H1 (cell line): ENCODE data around the gene CDH2. TPM values are rescaled to one million over a fixed set of nuclear protein-coding genes. Genes with fewer than 3 reads are reported as not detected.
A peak's percentile ranks its signal among the peaks of the same experiment; 100 is the strongest.

Experiments
- CTCF ChIA-PET: fragments of 300-600 bp; sonication (Branson Sonifier 250); formaldehyde crosslinking; loops from one replicate; lab custom pipeline; 2021; ENCODE audit not compliant: partially characterized antibody; lab: Charles Lee
- POLR2A ChIA-PET: fragments of 300-600 bp; sonication (Branson Sonifier 250); formaldehyde crosslinking; loops from one replicate; lab custom pipeline; 2021; ENCODE audit warnings: inconsistent platforms; ENCODE audit not compliant: partially characterized antibody; lab: Charles Lee
- DNase-seq, 2 experiments: peaks; one replicate each; pipeline versions ENCODE4 v3.0.0 to v3.0.0-alpha.2; 2010 to 2022; ENCODE audit warnings: low spot score in 2 of 2, low read depth in 1 of 2, mixed read lengths in 1 of 2
- FAIRE-seq: peaks from 2 replicates; lab custom pipeline; 2011; peaks lifted over from hg19 to GRCh38; lab: Jason Lieb, UNC
- H2AFZ ChIP-seq: 2 replicates; pipeline ENCODE4 v1.8.1; 2012; ENCODE audit warnings: low read length, inconsistent platforms
- H2AK5ac ChIP-seq: 2 replicates; pipeline ENCODE4 v1.6.1; 2013; ENCODE audit warnings: low read depth, low read length
- H2BK120ac ChIP-seq: replicated peaks from 2 replicates; pipeline ENCODE3; 2013; ENCODE audit warnings: low read depth, low read length, inconsistent platforms
- H2BK12ac ChIP-seq: 2 replicates; pipeline ENCODE4 v1.6.1; 2013; ENCODE audit warnings: low read depth, low read length
- H2BK15ac ChIP-seq: 2 replicates; pipeline ENCODE4 v1.6.1; 2013; ENCODE audit warnings: low read length
- H2BK20ac ChIP-seq: 2 replicates; pipeline ENCODE4 v1.6.1; 2013; ENCODE audit warnings: low read length
- H2BK5ac ChIP-seq: 2 replicates; pipeline ENCODE4 v1.6.1; 2013; ENCODE audit warnings: low read depth, low read length
- H3K14ac ChIP-seq: 2 replicates; pipeline ENCODE4 v1.6.1; 2013; ENCODE audit warnings: inconsistent platforms; ENCODE audit not compliant: insufficient read length
- H3K18ac ChIP-seq: 2 replicates; pipeline ENCODE4 v1.6.1; 2013; ENCODE audit warnings: low read length; ENCODE audit errors: extremely low read depth
- H3K23ac ChIP-seq: 2 replicates; pipeline ENCODE4 v1.6.1; 2013; ENCODE audit warnings: inconsistent platforms; ENCODE audit not compliant: insufficient read length
- H3K23me2 ChIP-seq: 2 replicates; pipeline ENCODE4 v1.6.1; 2013; ENCODE audit warnings: low read depth, low read length
- H3K27ac ChIP-seq: 2 replicates; pipeline ENCODE4 v1.6.1; 2011; ENCODE audit warnings: low read depth, low read length, inconsistent platforms
- H3K27me3 ChIP-seq, 4 experiments: replicated peaks in 1 of 4; 1 replicate in 1 of 4; 2 replicates in 3 of 4; pipeline versions ENCODE4 v1.6.1 to v1.8.1; 2011 to 2013; ENCODE audit warnings: low read length in 3 of 4, mild to moderate bottlenecking in 3 of 4, inconsistent platforms in 2 of 4, mixed read lengths in 2 of 4, moderate library complexity in 1 of 4; ENCODE audit not compliant: control insufficient read depth in 3 of 4, insufficient read depth in 3 of 4; ENCODE audit errors: extremely low read depth in 1 of 4
- H3K36me3 ChIP-seq, 4 experiments: 2 replicates each; pipeline versions ENCODE4 v1.6.1 to v1.8.1; 2011 to 2013; ENCODE audit warnings: mild to moderate bottlenecking in 4 of 4, low read length in 3 of 4, moderate library complexity in 2 of 4, control low read depth in 1 of 4, inconsistent platforms in 1 of 4; ENCODE audit not compliant: insufficient read depth in 4 of 4, control insufficient read depth in 2 of 4
- H3K4ac ChIP-seq: replicated peaks from 2 replicates; pipeline ENCODE3; 2013; ENCODE audit warnings: low read length, low read depth, mixed read lengths, inconsistent platforms; ENCODE audit not compliant: insufficient read length
- H3K4me1 ChIP-seq, 4 experiments: replicated peaks in 1 of 4; 1 replicate in 1 of 4; 2 replicates in 3 of 4; pipeline versions ENCODE4 v1.6.1 to v1.8.1; 2011 to 2013; ENCODE audit warnings: low read length in 3 of 4, inconsistent platforms in 2 of 4, mixed read lengths in 1 of 4; ENCODE audit not compliant: insufficient read depth in 4 of 4, control insufficient read depth in 3 of 4
- H3K4me2 ChIP-seq, 2 experiments: 2 replicates each; pipeline versions ENCODE4 v1.6.1 to v1.8.1; 2011 to 2013; ENCODE audit warnings: low read depth in 2 of 2, low read length in 2 of 2, control low read depth in 1 of 2, inconsistent platforms in 1 of 2, mild to moderate bottlenecking in 1 of 2; ENCODE audit not compliant: insufficient read depth in 1 of 2
- H3K4me3 ChIP-seq, 4 experiments: fragments of 200-600, 300-600 bp in 1 of 4; sonication (generic), shearing (Covaris generic), sonication (Bioruptor Twin) in 1 of 4; 2 replicates each; pipeline versions ENCODE4 v1.5.1 to v1.8.1; 2011 to 2016; ENCODE audit warnings: low read length in 4 of 4, low read depth in 3 of 4, control low read depth in 2 of 4, inconsistent platforms in 2 of 4, mild to moderate bottlenecking in 2 of 4, mixed read lengths in 1 of 4, moderate library complexity in 1 of 4; ENCODE audit not compliant: insufficient read depth in 2 of 4; ENCODE audit errors: extremely low read depth in 1 of 4
- H3K56ac ChIP-seq: replicated peaks from 2 replicates; pipeline ENCODE3; 2013; ENCODE audit warnings: low read depth, mild to moderate bottlenecking, mixed read lengths, low read length, inconsistent platforms; ENCODE audit not compliant: insufficient read length
- H3K79me1 ChIP-seq: 2 replicates; pipeline ENCODE4 v1.6.1; 2013; ENCODE audit warnings: low read depth, low read length, control low read depth
- H3K79me2 ChIP-seq, 2 experiments: 2 replicates each; pipeline versions ENCODE4 v1.6.1 to v1.8.1; 2012 to 2013; ENCODE audit warnings: low read length in 2 of 2, mild to moderate bottlenecking in 2 of 2, inconsistent platforms in 1 of 2; ENCODE audit not compliant: insufficient read depth in 2 of 2, control insufficient read depth in 1 of 2
- H3K9ac ChIP-seq, 4 experiments: replicated peaks in 1 of 4; 1 replicate in 1 of 4; 2 replicates in 3 of 4; pipeline versions ENCODE4 v1.6.1 to v1.8.1; 2011 to 2013; ENCODE audit warnings: low read depth in 3 of 4, low read length in 3 of 4, control low read depth in 2 of 4, mild to moderate bottlenecking in 2 of 4, moderate library complexity in 2 of 4, inconsistent platforms in 1 of 4; ENCODE audit errors: extremely low read depth in 1 of 4
- H3K9me3 ChIP-seq, 2 experiments: 2 replicates each; pipeline versions ENCODE4 v1.6.1 to v1.8.1; 2012 to 2013; ENCODE audit warnings: mild to moderate bottlenecking in 2 of 2, moderate library complexity in 2 of 2, control low read depth in 1 of 2, inconsistent platforms in 1 of 2, low read depth in 1 of 2, low read length in 1 of 2, mixed read lengths in 1 of 2; ENCODE audit not compliant: insufficient read depth in 2 of 2
- H4K20me1 ChIP-seq, 2 experiments: replicated peaks in 1 of 2; 2 replicates each; pipeline versions ENCODE3 to v1.8.1; 2011 to 2013; ENCODE audit warnings: inconsistent platforms in 2 of 2, low read length in 2 of 2, mild to moderate bottlenecking in 1 of 2; ENCODE audit not compliant: insufficient read depth in 2 of 2, control insufficient read depth in 1 of 2
- H4K5ac ChIP-seq: 2 replicates; pipeline ENCODE4 v1.6.1; 2013; ENCODE audit warnings: low read length, low read depth, mixed read lengths, inconsistent platforms; ENCODE audit not compliant: insufficient read length
- H4K8ac ChIP-seq: 2 replicates; pipeline ENCODE4 v1.8.0; 2013; ENCODE audit warnings: mild to moderate bottlenecking, moderate library complexity, low read length, inconsistent platforms; ENCODE audit not compliant: insufficient read depth; ENCODE audit errors: extremely low read depth
- H4K91ac ChIP-seq: replicated peaks from 2 replicates; pipeline ENCODE3; 2013; ENCODE audit warnings: low read length, mixed read lengths, inconsistent platforms; ENCODE audit not compliant: insufficient read length
- KDM1A ChIP-seq: fragments of 200-600, 300-600 bp; sonication (generic); IDR thresholded peaks from 2 replicates; pipeline ENCODE4 v1.7.1; 2016; ENCODE audit warnings: mild to moderate bottlenecking, low read length, borderline replicate concordance
- MAFK ChIP-seq: IDR thresholded peaks from 2 replicates; pipeline ENCODE4 v1.6.1; 2012; ENCODE audit warnings: low read depth, mild to moderate bottlenecking, improper control_type of control experiment, low read length
- SRF ChIP-seq: IDR thresholded peaks from 2 replicates; pipeline ENCODE4 v1.6.1; 2011; ENCODE audit warnings: mild to moderate bottlenecking, low read depth, low read length, moderate library complexity
- WGBS, 2 experiments: shearing (Covaris generic) in 1 of 2; methylation state at CpG; one replicate each; pipeline versions ENCODE4 v1.1.6 to v1.1.7; 2013 to 2015; ENCODE audit warnings: low lambda C conversion rate in 2 of 2, mixed read lengths in 2 of 2, inconsistent platforms in 1 of 2, low coverage in 1 of 2, missing lambda C conversion rate in 1 of 2; ENCODE audit not compliant: insufficient replicate concordance in 2 of 2, insufficient coverage in 1 of 2, insufficient read length in 1 of 2; ENCODE audit errors: extremely low coverage in 1 of 2, missing lambda C conversion rate in 1 of 2; 5-methylcytosine and 5-hydroxymethylcytosine counted together
- polyA plus RNA-seq, 7 experiments: library from polyadenylated mRNA; depleted of rRNA in 3 of 7; stranded (reverse) in 5 of 7; unstranded in 2 of 7; fragments of >200 nt in 5 of 7; fragments of 200-250 nt in 2 of 7; gene quantifications; 1 replicate in 5 of 7; 2 replicates in 1 of 7; 4 replicates in 1 of 7; pipeline versions ENCODE4 v1.2.1 to v1.2.3, GENCODE V29; 2011 to 2013; ENCODE audit warnings: missing spikeins in 2 of 7, mixed read lengths in 2 of 7
- total RNA-seq: library from RNA; stranded (reverse); fragmentation: NEBNext Ultra II Directional; extraction: Animal tissue kit (Norgen Biotek cat#: 25700); gene quantifications from 2 replicates; pipeline ENCODE4 v1.2.1, GENCODE V29; 2021

The CDH2 gene
- total and polyA plus RNA-seq, 2 of the 8 experiments (the other 6 are each of a cell fraction or from before 2014, with no cell fraction given), result 15.0 to 56.5 TPM

GRCh38 chr18:28081516-28081915 is 95.4 kb downstream of the CDH2 start:
- Histone ChIP-seq H4K91ac (no peak overlapping the region), H3K4me2 (no peak overlapping the region), H3K14ac (no peak overlapping the region), H3K56ac (no peak overlapping the region), H3K27me3 (no peaks in the 10 kb centered on the region; a peak in 1 of 7 replicates), H3K18ac (no peak overlapping the region), H2BK20ac (no peak overlapping the region), H3K9me3 (no peaks in the 10 kb centered on the region), H2BK12ac (no peak overlapping the region), H3K79me2 (no peaks in the 10 kb centered on the region), H3K4me1 (peaks cover 0 to 6% (median 3%) of the 10 kb centered on the region in 4 experiments; a peak in 2 of 7 replicates), H2BK5ac (no peak overlapping the region), H3K23me2 (no peaks in the 10 kb centered on the region; the same call in 1 of the 2 replicates), H3K36me3 (no peaks in the 10 kb centered on the region), H2AK5ac (no peak overlapping the region)
- no peak for DNase-seq
- WGBS, 2 experiments, result 89% methylated on average over 2 of the region's 2 CpGs; no CpG with 5 or more reads in 1 of the 2 experiments
- POLR2A ChIA-PET, result no interaction called here
- TF ChIP-seq MAFK (peak; percentile 46; the same call in 1 of the 2 replicates), KDM1A (no peak), SRF (no peak)
- TF ChIP-seq, all 59 proteins: peak for 1
- Histone ChIP-seq H4K5ac (no peak overlapping the region), H3K4ac (no peak overlapping the region), H3K27ac (no peak overlapping the region), H2AFZ (no peak overlapping the region), H3K4me3 (no peak overlapping the region), H4K20me1 (peaks cover 0 to 2% of the 10 kb centered on the region in 2 experiments), H4K8ac (no peak overlapping the region), H3K9ac (no peak overlapping the region), H3K79me1 (no peaks in the 10 kb centered on the region), H3K23ac (no peak overlapping the region), H2BK15ac (no peak overlapping the region), H2BK120ac (no peak overlapping the region)
- CTCF ChIA-PET, result interaction anchor here (1.0 to 1.3 kb wide), 2 partner anchors 14 to 16 kb away, joined by 3 read pairs; no protein-coding TSS in a partner anchor
- no peak for FAIRE-seq
